Measurements from ENCODE around the gene HMGB3.

The HMGB3 gene

DNA sequence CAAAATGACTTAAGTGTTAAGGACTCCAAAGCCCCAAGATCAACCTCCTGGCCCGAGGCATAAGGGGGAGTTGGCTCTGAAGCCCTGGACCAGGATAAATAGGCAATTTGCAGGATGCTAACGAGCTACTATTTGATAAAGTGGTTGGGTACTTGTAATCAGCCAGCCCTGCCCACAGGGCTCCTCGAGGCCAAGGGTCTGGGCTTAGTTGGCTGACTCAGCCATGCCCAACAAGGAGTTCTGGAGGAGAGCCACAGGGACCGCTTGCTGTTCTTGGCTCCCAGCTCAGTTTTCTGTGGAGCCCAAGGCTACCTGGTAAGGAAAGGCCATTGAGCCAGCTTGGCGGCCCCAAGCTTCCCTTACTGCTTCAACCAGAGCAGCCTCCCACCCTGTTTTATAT, 7.8 kb downstream of the HMGB3 start:
- H3K79me2 ChIP-seq (ENCODE audit: insufficient read depth, low read length): no peaks in the 10 kb centered on the region
- H3K4me3 ChIP-seq (ENCODE audit: low read depth in 1 of 2, low read length in 2 of 2): no peak overlapping the region
- H3K36me3 ChIP-seq (ENCODE audit: insufficient read depth, low read length): peaks cover 21% of the 10 kb centered on the region
- H3K4me1 ChIP-seq (ENCODE audit: insufficient read depth, low read length): no peaks in the 10 kb centered on the region
- no peak overlapping the region for H3K27ac ChIP-seq (ENCODE audit: low read length)
- TF ChIP-seq, protein P1, sequence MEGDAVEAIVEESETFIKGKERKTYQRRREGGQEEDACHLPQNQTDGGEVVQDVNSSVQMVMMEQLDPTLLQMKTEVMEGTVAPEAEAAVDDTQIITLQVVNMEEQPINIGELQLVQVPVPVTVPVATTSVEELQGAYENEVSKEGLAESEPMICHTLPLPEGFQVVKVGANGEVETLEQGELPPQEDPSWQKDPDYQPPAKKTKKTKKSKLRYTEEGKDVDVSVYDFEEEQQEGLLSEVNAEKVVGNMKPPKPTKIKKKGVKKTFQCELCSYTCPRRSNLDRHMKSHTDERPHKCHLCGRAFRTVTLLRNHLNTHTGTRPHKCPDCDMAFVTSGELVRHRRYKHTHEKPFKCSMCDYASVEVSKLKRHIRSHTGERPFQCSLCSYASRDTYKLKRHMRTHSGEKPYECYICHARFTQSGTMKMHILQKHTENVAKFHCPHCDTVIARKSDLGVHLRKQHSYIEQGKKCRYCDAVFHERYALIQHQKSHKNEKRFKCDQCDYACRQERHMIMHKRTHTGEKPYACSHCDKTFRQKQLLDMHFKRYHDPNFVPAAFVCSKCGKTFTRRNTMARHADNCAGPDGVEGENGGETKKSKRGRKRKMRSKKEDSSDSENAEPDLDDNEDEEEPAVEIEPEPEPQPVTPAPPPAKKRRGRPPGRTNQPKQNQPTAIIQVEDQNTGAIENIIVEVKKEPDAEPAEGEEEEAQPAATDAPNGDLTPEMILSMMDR (IDR thresholded peaks at IDR 0.05; ENCODE audit: borderline replicate concordance, extremely low read depth, low read length, poor library complexity, severe bottlenecking): no peak
- no peak for TF ChIP-seq EZH2 (IDR thresholded peaks at IDR 0.05; ENCODE audit: borderline replicate concordance, low read depth, low read length, severe bottlenecking)
- H3K27me3 ChIP-seq (ENCODE audit: insufficient read depth, low read length, poor library complexity): no peaks in the 10 kb centered on the region
- peaks cover under 1% of the 10 kb centered on the region; the same call in 1 of the 2 replicates for H4K20me1 ChIP-seq (ENCODE audit: insufficient read depth, low read length)
- H2AFZ ChIP-seq (ENCODE audit: low read depth, low read length): no peak overlapping the region
- ATAC-seq (ENCODE audit: insufficient read depth, low read depth): peak; percentile 34; the same call in 1 of the 3 replicates
- no peak for DNase-seq
- H3K9me3 ChIP-seq (ENCODE audit: insufficient read depth, low read length, severe bottlenecking): no peaks in the 10 kb centered on the region
- H3K4me2 ChIP-seq (ENCODE audit: insufficient read depth, low read length): no peak overlapping the region
- H3K9ac ChIP-seq (ENCODE audit: low read depth, low read length): no peak overlapping the region

DNA sequence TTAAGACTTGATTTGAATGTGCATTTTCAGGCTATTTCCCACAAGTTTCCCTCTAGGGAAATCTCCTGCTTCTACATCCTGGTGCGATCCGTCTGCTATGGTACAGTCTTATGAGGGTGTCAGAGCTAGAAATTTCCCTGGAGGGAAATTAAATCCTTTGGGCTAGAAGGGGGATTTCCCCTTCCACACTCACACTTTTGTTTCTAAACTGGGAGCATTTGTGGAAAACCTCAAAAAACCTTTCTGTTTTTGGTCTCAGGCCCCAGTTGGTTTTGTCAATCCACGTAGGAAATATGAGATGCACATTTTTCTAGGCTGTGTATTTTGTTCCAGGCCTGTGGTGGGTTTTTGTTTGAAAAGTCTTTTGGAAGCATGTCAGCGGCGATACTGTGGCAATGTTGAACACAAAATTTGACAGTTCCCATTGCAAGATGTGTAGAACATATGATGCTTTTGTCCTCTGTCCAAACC, 17.8 kb downstream of the HMGB3 start:
- ATAC-seq (ENCODE audit: insufficient read depth, low read depth): no peak
- Histone ChIP-seq H3K27me3 (ENCODE audit: insufficient read depth, low read length, poor library complexity) (no peaks in the 10 kb centered on the region), H3K4me3 (ENCODE audit: low read depth in 1 of 2, low read length in 2 of 2) (no peak overlapping the region), H3K36me3 (ENCODE audit: insufficient read depth, low read length) (no peaks in the 10 kb centered on the region), H2AFZ (ENCODE audit: low read depth, low read length) (no peak overlapping the region), H3K27ac (ENCODE audit: low read length) (no peak overlapping the region), H4K20me1 (ENCODE audit: insufficient read depth, low read length) (no peaks in the 10 kb centered on the region), H3K4me1 (ENCODE audit: insufficient read depth, low read length) (no peaks in the 10 kb centered on the region), H3K79me2 (ENCODE audit: insufficient read depth, low read length) (no peaks in the 10 kb centered on the region), H3K9ac (ENCODE audit: low read depth, low read length) (no peak overlapping the region), H3K4me2 (ENCODE audit: insufficient read depth, low read length) (no peak overlapping the region), H3K9me3 (ENCODE audit: insufficient read depth, low read length, severe bottlenecking) (no peaks in the 10 kb centered on the region)
- TF ChIP-seq, protein P1 (IDR thresholded peaks at IDR 0.05; ENCODE audit: borderline replicate concordance, extremely low read depth, low read length, poor library complexity, severe bottlenecking): no peak
- no peak for TF ChIP-seq EZH2 (IDR thresholded peaks at IDR 0.05; ENCODE audit: borderline replicate concordance, low read depth, low read length, severe bottlenecking)
- DNase-seq: no peak

DNA sequence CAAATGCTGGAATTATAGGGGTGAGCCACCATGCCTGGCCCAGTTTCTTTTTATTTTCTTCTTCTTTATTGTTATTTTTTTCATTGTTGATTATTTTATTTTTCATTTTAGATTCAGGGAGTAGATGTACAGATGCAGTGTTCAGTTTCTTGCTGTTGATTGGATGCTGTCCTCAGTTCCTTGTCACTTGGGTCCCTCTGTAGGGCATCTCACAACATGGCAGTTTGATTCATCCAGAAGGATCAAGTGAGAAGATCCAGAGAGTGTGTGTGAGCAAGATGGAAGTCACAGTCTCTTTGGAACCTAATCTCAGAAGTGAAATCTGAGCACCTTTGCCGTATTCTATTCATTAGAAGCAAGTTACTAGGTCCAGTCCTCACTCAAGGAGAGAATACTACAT, 20.9 kb downstream of the HMGB3 start:
- Histone ChIP-seq H3K9ac (ENCODE audit: low read depth, low read length) (no peak overlapping the region), H4K20me1 (ENCODE audit: insufficient read depth, low read length) (no peaks in the 10 kb centered on the region), H3K79me2 (ENCODE audit: insufficient read depth, low read length) (no peaks in the 10 kb centered on the region), H3K9me3 (ENCODE audit: insufficient read depth, low read length, severe bottlenecking) (no peaks in the 10 kb centered on the region), H3K4me3 (ENCODE audit: low read depth in 1 of 2, low read length in 2 of 2) (no peak overlapping the region), H2AFZ (ENCODE audit: low read depth, low read length) (no peak overlapping the region), H3K36me3 (ENCODE audit: insufficient read depth, low read length) (no peaks in the 10 kb centered on the region), H3K4me2 (ENCODE audit: insufficient read depth, low read length) (no peak overlapping the region), H3K27ac (ENCODE audit: low read length) (no peak overlapping the region), H3K27me3 (ENCODE audit: insufficient read depth, low read length, poor library complexity) (no peaks in the 10 kb centered on the region), H3K4me1 (ENCODE audit: insufficient read depth, low read length) (no peaks in the 10 kb centered on the region)
- no peak for DNase-seq
- no peak for TF ChIP-seq EZH2 (IDR thresholded peaks at IDR 0.05; ENCODE audit: borderline replicate concordance, low read depth, low read length, severe bottlenecking)
- TF ChIP-seq, protein P1 (IDR thresholded peaks at IDR 0.05; ENCODE audit: borderline replicate concordance, extremely low read depth, low read length, poor library complexity, severe bottlenecking): peak; percentile 12
- no peak; the same call in 2 of the 3 replicates for ATAC-seq (ENCODE audit: insufficient read depth, low read depth)

Data from DND-41 (cell line).